Measurements from ENCODE around the gene ATG13. TPM values are rescaled to one million over a fixed set of nuclear protein-coding genes. Genes with fewer than 3 reads are reported as not detected.

Gene ATG13
- total RNA-seq, 5 donors from 2014 or later (not counting 1 experiment from before 2014, with no cell fraction given), result 91.8 to 115 (median 102) TPM

- no peak overlapping the region for H3K4me3 Mint-ChIP-seq
- WGBS (ENCODE audit: insufficient coverage), result 85% methylated on average over 5 of the region's 8 CpGs
- ChIA-PET CTCF (no interaction called here), POLR2A (no interaction called here)
- H3K27ac Mint-ChIP-seq, result no peak overlapping the region
- peaks cover 0 to 3% of the 10 kb centered on the region in 2 experiments for H3K4me1 ChIP-seq (ENCODE audit: control insufficient read depth in 1 of 2, extremely low read depth in 1 of 2, insufficient read depth in 2 of 2, low read length in 2 of 2)
- no peaks in the 10 kb centered on the region for H3K36me3 ChIP-seq (ENCODE audit: control insufficient read depth in 2 of 2, extremely low read depth in 1 of 2, insufficient read depth in 1 of 2, low read length in 1 of 2)
- H3K36me3 Mint-ChIP-seq, result no peaks in the 10 kb centered on the region
- no peak overlapping the region for H3K4me3 ChIP-seq (ENCODE audit: control insufficient read depth in 1 of 2, extremely low read depth in 1 of 2, low read length in 1 of 2)
- H3K27ac ChIP-seq (ENCODE audit: low read length), result no peak overlapping the region
- no peaks in the 10 kb centered on the region for H3K9me3 Mint-ChIP-seq
- H3K27me3 ChIP-seq (replicated peaks in 1 of 2; ENCODE audit: control insufficient read depth in 2 of 2, extremely low read depth in 1 of 2, insufficient read depth in 2 of 2, low read length in 1 of 2), result no peaks in the 10 kb centered on the region
- no peaks in the 10 kb centered on the region for H3K27me3 Mint-ChIP-seq
- H3K9me3 ChIP-seq, result no peaks in the 10 kb centered on the region
- ATAC-seq (replicated peaks in 1 of 4), result no peak
- no peak for DNase-seq
- peaks cover 4 to 6% (median 4%) of the 10 kb centered on the region in 3 donors for H3K4me1 Mint-ChIP-seq
Measured at GRCh38 chr11:46723359-46723680, 106.0 kb downstream of the ATG13 start.

- Histone ChIP-seq H3K9me3 (no peaks in the 10 kb centered on the region), H3K4me3 (ENCODE audit: control insufficient read depth in 1 of 2, extremely low read depth in 1 of 2, low read length in 1 of 2) (no peak overlapping the region), H3K27me3 (replicated peaks in 1 of 2; ENCODE audit: control insufficient read depth in 2 of 2, extremely low read depth in 1 of 2, insufficient read depth in 2 of 2, low read length in 1 of 2) (no peaks in the 10 kb centered on the region), H3K27ac (ENCODE audit: low read length) (no peak overlapping the region), H3K4me1 (ENCODE audit: control insufficient read depth in 1 of 2, extremely low read depth in 1 of 2, insufficient read depth in 2 of 2, low read length in 2 of 2) (no peaks in the 10 kb centered on the region), H3K36me3 (ENCODE audit: control insufficient read depth in 2 of 2, extremely low read depth in 1 of 2, insufficient read depth in 1 of 2, low read length in 1 of 2) (no peaks in the 10 kb centered on the region)
- Mint-ChIP-seq H3K9me3 (no peaks in the 10 kb centered on the region), H3K4me1 (no peaks in the 10 kb centered on the region), H3K27me3 (no peaks in the 10 kb centered on the region), H3K27ac (no peak overlapping the region), H3K4me3 (no peak overlapping the region), H3K36me3 (no peaks in the 10 kb centered on the region)
- no peak for DNase-seq
- ATAC-seq (replicated peaks in 1 of 4), result no peak
- CTCF ChIA-PET, result interaction anchor here in 1 of 2 donors (0.6 kb wide), 1 partner anchor 49 kb away, joined by 3 read pairs; no protein-coding TSS in a partner anchor
- WGBS (ENCODE audit: insufficient coverage), result 84% methylated on average over 6 of the region's 8 CpGs
- POLR2A ChIA-PET, result no interaction called here
Measured at GRCh38 chr11:46724088-46724487, 106.7 kb downstream of the ATG13 start.

Other genes starting within 250 kb of the ATG13 start
- 1 to 10 TPM; 5.8 to 8.6 (median 8.3) TPM for gene MDK, start 235.9 kb upstream of the ATG13 start, total RNA-seq
- 1 to 10 TPM in 2 of 5 donors, under 1 TPM in 2, not detected in 1; 0.18 to 3.9 (median 1.5) TPM for gene CHRM4, start 225.8 kb upstream of the ATG13 start, total RNA-seq
- 10 to 100 TPM; 35.5 to 49.7 (median 42.7) TPM for gene AMBRA1, start 23.5 kb upstream of the ATG13 start, total RNA-seq
- gene HARBI1, start 326 bp upstream of the ATG13 start, total RNA-seq, result 10 to 100 TPM in 3 of 5 donors, 1 to 10 TPM in 2; 6.7 to 17.3 (median 10.3) TPM
- 10 to 100 TPM; 64.6 to 71.8 (median 70.3) TPM for gene ARHGAP1, start 83.1 kb downstream of the ATG13 start, total RNA-seq
- 10 to 100 TPM in 4 of 5 donors, 1 to 10 TPM in 1; 6.1 to 22.4 (median 19.7) TPM for gene ZNF408, start 83.5 kb downstream of the ATG13 start, total RNA-seq
- gene F2, start 101.7 kb downstream of the ATG13 start, total RNA-seq, result under 1 TPM in 4 of 5 donors, not detected in 1; 0.26 to 0.85 (median 0.57) TPM
- 10 to 100 TPM; 34.8 to 44.6 (median 38.0) TPM for gene CKAP5, start 228.7 kb downstream of the ATG13 start, total RNA-seq